ENCODE results near the gene DTNA. TPM values are rescaled to one million over a fixed set of nuclear protein-coding genes. Genes with fewer than 3 reads are reported as not detected.

The DTNA gene
- total RNA-seq, 1 donor: 22.0 TPM

DNA sequence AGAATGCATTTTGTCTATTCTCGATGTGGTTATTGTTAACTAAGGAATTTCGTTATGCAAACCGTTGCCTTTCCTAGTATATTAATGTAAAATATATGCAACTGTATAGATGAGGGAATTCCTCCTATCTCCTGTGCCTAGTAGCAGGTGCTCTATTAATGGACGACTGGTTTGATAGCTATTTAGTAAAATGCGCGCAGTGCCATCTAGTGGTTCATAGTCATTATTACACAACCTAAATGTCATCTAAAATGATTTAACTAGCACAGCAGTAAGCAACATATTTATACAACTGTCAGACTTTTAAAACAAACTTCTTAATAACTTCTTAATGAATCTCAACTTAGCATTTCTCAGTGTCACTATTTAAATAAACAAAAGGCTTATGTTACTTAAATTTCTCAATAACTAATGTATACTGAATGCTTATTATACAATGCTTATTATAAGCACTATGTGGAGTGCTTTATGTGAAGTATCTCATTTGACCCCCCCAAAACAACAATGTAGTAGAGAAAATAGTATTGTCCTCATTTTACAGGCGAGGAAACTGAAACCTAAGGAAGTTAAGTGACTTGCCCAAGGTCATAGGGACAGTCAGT lies 77.9 kb downstream of the DTNA start:
- TF ChIP-seq, protein P1, sequence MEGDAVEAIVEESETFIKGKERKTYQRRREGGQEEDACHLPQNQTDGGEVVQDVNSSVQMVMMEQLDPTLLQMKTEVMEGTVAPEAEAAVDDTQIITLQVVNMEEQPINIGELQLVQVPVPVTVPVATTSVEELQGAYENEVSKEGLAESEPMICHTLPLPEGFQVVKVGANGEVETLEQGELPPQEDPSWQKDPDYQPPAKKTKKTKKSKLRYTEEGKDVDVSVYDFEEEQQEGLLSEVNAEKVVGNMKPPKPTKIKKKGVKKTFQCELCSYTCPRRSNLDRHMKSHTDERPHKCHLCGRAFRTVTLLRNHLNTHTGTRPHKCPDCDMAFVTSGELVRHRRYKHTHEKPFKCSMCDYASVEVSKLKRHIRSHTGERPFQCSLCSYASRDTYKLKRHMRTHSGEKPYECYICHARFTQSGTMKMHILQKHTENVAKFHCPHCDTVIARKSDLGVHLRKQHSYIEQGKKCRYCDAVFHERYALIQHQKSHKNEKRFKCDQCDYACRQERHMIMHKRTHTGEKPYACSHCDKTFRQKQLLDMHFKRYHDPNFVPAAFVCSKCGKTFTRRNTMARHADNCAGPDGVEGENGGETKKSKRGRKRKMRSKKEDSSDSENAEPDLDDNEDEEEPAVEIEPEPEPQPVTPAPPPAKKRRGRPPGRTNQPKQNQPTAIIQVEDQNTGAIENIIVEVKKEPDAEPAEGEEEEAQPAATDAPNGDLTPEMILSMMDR (IDR thresholded peaks at IDR 0.05; ENCODE audit: insufficient read depth, low read length): peak; percentile 56
- H3K4me3 ChIP-seq (ENCODE audit: low read depth, low read length): no peak overlapping the region
- peak; percentile 82 for DNase-seq (ENCODE audit: low read depth)

DNA sequence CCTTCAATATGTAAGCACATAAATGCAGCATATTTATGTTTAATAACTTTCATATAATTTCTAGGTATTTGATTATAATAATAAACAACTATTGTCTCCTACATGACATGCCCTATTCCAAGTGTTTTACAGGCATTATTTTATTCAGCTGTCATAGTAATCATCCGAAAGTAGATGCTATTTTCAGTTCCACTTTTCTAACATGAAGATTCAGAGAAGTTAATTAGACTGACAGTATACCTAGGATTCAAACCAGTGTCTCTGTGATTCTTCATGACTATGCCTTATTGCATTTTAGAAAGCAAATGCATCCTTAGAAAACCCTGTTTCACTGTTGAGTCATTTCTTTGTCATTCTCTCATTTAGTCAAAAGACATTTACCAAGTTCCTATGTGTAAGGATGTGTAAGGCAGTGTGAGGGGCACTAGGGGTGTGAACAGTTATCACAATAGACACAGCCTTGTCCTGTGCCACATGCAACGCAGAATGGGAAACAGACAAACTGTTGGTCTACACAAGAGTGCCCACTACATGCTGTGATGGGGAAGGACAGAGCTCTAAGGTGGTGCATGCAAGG lies 79.8 kb downstream of the DTNA start:
- DNase-seq (ENCODE audit: low read depth): no peak
- no peak overlapping the region for H3K4me3 ChIP-seq (ENCODE audit: low read depth, low read length)
- TF ChIP-seq, protein P1 (IDR thresholded peaks at IDR 0.05; ENCODE audit: insufficient read depth, low read length): no peak

DNA sequence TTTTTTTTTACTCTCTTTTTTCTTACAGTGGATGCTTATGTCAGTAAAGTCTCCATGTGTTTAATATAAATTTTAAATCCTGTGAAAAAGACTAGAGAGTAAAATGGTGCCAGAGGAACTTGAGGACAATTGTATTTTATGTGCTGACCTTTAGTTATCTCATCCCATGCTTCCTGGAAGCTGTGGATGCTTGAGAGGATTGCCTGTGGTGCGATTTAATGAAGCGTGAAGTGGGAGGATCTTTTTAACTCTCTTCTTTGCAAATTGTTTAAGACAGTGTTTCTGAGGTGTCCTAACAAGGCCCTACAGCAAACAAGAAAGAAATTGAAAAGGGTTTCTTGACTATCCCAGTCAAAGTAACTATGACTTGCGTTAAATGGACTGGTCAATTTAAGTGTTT lies 84.2 kb downstream of the DTNA start:
- H3K4me3 ChIP-seq (ENCODE audit: low read depth, low read length): no peak overlapping the region
- TF ChIP-seq, protein P1 (IDR thresholded peaks at IDR 0.05; ENCODE audit: insufficient read depth, low read length): no peak
- DNase-seq (ENCODE audit: low read depth): no peak

DNA sequence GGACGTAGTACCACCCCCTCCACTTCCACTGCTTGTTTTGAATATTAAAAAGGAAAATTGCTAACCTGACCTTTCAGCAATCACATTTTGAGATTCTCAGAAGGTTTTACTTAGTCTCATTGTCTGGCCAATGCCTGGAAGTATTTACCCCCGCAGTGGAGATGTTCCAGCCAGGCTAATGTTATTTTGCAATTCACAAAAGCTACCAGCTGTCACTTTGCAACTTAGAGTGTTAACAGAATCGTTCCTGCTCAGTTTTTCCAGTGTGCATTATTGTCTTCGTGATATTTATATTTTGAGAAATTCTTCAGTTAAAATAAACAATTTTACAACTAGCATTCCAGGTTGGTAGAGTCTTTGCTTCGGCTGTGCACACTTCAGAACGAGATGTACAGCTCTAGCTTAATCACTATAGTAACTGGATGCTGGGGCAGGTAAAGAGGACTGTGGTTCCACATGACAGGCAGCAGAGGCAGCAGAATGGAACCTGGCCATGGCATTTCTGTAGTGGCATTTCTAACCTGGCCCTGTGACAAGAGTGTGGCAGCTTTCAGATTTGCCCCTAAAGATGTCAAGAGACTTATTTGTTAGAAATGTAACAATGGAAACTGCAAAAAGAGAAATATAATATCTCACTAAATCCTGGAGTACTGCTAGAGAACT lies 85.1 kb downstream of the DTNA start:
- TF ChIP-seq, protein P1 (IDR thresholded peaks at IDR 0.05; ENCODE audit: insufficient read depth, low read length): no peak
- no peak for DNase-seq (ENCODE audit: low read depth)
- no peak overlapping the region for H3K4me3 ChIP-seq (ENCODE audit: low read depth, low read length)

DNA sequence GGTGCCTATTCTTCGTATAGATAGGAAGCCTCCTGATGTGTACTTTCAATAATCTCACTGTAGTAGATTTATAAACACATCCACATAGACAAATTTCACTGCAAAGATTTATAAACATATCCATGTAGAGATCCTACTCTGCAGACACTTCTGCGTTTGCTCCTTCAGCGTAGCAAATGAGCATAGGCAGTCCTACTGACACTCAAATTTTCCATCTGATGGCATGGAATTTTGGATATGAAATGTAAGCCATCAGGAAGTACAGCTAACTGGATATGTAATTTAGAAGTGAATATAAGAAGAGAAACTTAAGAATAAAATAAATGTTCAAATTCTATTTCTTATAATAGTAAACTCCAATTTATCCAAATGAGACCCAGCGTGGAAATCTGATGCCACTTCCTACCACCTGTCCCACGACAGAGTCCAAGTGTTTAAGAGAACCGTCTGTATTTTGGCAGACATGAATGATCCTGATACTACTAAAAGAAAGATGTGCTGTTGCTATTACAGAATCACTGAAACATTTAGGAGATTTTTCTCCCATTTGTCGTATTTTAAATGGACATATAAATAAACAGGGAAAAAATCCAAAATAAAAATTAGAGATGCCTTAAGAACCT lies 86.0 kb downstream of the DTNA start:
- DNase-seq (ENCODE audit: low read depth): no peak
- H3K4me3 ChIP-seq (ENCODE audit: low read depth, low read length): no peak overlapping the region
- TF ChIP-seq, protein P1 (IDR thresholded peaks at IDR 0.05; ENCODE audit: insufficient read depth, low read length): no peak

DNA sequence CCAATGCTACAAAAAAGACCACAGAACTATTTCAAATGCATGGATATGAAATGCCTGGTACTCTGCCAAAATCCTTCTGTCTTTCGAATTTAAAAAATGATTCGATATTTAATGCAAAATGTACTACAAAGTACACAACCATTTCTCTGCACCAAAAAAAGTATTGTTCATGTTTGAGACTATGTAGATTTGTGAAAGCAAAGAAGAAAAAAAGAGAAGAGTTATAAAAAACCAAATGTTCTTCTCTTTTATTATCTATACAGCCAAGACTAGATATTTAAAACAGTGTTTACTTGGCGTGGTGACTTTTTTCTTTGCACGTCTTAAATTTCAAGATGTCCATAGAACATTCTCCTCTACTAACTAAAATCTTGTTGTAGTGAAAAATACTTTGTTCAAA lies 89.2 kb downstream of the DTNA start:
- TF ChIP-seq, protein P1 (IDR thresholded peaks at IDR 0.05; ENCODE audit: insufficient read depth, low read length): no peak
- DNase-seq (ENCODE audit: low read depth): no peak
- H3K4me3 ChIP-seq (ENCODE audit: low read depth, low read length): no peak overlapping the region

Measured in fibroblast of the aortic adventitia (primary cell).